AG04450 (cell line): Measurements from ENCODE around the gene NT5M. TPM values are rescaled to one million over a fixed set of nuclear protein-coding genes. Genes with fewer than 3 reads are reported as not detected.

Experiments
- CTCF ChIA-PET: fragments of 300-600, 350-600 bp; formaldehyde crosslinking; extraction: SDS; loops from one replicate; lab custom pipeline; 2022; ENCODE audit warnings: antibody characterized with exemption, inconsistent platforms; lab: Charles Lee
- POLR2A ChIA-PET: fragments of 350-600 bp; formaldehyde crosslinking; extraction: SDS; loops from one replicate; lab custom pipeline; 2021; ENCODE audit warnings: antibody characterized with exemption, inconsistent platforms; lab: Yijun Ruan, JAX
- DNase-seq: peaks from one replicate; pipeline ENCODE4 v3.0.0-alpha.2; 2011; ENCODE audit warnings: low read depth, low spot score
- H3K27ac ChIP-seq: one replicate; pipeline ENCODE4 v1.5.1; 2012; ENCODE audit warnings: low read depth, low read length, control low read depth
- H3K27me3 ChIP-seq: one replicate; pipeline ENCODE4 v1.6.0; 2012; ENCODE audit warnings: low read length; ENCODE audit not compliant: control insufficient read depth, insufficient read depth
- H3K4me3 ChIP-seq: 2 replicates; pipeline ENCODE4 v1.5.1; 2011; ENCODE audit warnings: mild to moderate bottlenecking, low read depth, low read length, control low read depth
- H3K9me3 ChIP-seq: 2 replicates; pipeline ENCODE4 v1.5.1; 2012; ENCODE audit warnings: low read length; ENCODE audit not compliant: control insufficient read depth, insufficient read depth
- polyA plus RNA-seq: library from polyadenylated mRNA; depleted of rRNA; stranded (reverse); fragments of >200 nt; gene quantifications from 2 replicates; pipeline ENCODE4 v1.2.3, GENCODE V29; 2011
- TF ChIP-seq, protein P1 (sequence below): IDR thresholded peaks from 2 replicates; pipeline ENCODE4 v1.5.1; 2011; ENCODE audit warnings: low read depth, low read length, control low read depth, inconsistent platforms

The NT5M gene
- polyA plus RNA-seq, 1 experiment: 0.36 TPM

DNA sequence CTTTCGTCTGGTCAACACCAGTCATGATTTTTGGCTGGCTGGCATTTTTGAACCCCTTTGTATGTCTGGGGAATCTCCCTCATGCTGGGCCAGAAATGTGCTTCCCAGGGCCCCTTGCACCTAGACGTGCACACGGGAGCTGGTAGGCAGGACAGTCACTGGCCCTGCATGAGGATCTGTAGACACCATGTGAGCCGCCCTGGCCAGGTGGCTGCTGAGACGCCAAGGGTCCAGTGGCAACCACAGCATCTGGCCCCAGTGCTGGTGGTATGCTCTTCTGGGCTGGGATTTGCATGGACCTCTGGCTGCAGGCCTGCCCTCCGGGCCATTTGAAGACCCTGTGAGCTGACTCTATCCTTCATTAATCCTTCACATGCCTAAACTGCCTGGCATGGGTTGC, 67.5 kb downstream of the NT5M start:
- no peak for DNase-seq
- ChIA-PET CTCF (no interaction called here), POLR2A (interaction anchor here (0.8 to 1.5 kb wide), 2 partner anchors 125 to 126 kb away, joined by 4 read pairs; partner anchors contain the start of gene RASD1)
- H3K27me3 ChIP-seq: peaks cover 10% of the 10 kb centered on the region
- H3K4me3 ChIP-seq: no peak overlapping the region
- TF ChIP-seq, protein P1, sequence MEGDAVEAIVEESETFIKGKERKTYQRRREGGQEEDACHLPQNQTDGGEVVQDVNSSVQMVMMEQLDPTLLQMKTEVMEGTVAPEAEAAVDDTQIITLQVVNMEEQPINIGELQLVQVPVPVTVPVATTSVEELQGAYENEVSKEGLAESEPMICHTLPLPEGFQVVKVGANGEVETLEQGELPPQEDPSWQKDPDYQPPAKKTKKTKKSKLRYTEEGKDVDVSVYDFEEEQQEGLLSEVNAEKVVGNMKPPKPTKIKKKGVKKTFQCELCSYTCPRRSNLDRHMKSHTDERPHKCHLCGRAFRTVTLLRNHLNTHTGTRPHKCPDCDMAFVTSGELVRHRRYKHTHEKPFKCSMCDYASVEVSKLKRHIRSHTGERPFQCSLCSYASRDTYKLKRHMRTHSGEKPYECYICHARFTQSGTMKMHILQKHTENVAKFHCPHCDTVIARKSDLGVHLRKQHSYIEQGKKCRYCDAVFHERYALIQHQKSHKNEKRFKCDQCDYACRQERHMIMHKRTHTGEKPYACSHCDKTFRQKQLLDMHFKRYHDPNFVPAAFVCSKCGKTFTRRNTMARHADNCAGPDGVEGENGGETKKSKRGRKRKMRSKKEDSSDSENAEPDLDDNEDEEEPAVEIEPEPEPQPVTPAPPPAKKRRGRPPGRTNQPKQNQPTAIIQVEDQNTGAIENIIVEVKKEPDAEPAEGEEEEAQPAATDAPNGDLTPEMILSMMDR: no peak
- no peak overlapping the region for H3K27ac ChIP-seq
- peaks cover 2% of the 10 kb centered on the region; the same call in 1 of the 2 replicates for H3K9me3 ChIP-seq

DNA sequence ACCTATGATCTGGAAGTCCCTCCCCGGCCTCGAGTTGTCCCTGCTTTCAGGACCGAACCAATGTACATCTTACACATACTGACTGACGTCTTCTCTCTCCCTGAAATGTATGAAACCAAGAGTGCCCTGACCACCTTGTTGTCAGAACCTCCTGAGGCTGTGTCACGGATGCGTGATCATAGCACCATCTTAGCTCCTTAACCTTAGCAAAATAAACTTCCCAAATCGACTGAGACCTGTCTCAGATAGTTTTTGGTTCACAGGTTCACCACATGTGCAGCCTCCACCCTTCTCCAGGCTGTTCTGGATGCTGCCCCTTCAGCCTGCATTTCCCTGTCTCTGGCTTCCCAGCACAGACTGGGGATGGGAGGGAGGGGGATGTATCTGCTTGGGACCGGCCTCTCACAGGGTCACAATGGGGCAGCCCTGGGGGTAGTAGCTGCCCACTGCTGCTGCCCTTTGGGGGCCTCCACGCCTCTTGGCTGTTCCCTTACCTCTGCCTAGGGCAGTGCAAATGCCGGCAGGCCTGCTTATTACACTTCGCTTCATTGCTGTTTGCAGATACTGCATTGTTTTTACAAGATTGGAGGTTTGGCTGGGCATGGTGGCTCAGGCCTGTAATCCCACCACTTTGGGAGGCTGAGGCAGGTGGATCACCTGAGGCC, 69.8 kb downstream of the NT5M start:
- Histone ChIP-seq H3K27ac (no peak overlapping the region), H3K9me3 (no peaks in the 10 kb centered on the region), H3K4me3 (no peak overlapping the region), H3K27me3 (peaks cover 2% of the 10 kb centered on the region)
- DNase-seq: no peak
- TF ChIP-seq, protein P1: no peak
- ChIA-PET POLR2A (interaction anchor here (0.7 kb wide), 1 partner anchor 837 kb away, joined by 3 read pairs; no protein-coding TSS in a partner anchor), CTCF (no interaction called here)

DNA sequence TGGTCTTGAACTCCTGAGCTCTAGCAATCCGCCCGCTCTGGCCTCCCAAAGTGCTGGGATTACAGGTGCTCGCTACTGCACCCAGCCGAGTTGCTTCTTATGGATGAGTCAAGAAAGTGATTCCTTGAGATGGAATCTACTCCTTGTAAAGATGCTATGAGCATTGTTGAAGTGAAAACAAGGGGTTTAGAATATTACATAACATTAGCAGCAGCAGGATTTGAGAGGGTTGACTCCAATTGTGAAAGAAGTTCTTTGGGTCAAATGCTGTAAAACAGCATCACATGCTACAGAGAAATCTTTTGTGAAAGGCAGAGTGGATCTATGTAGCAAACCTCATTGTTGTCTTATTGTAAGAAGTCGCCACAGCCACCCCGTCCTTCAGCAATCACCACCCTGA, 72.7 kb downstream of the NT5M start:
- ChIA-PET CTCF (no interaction called here), POLR2A (no interaction called here)
- peaks cover 16% of the 10 kb centered on the region for H3K27me3 ChIP-seq
- H3K27ac ChIP-seq: peak overlapping the region; percentile 47
- H3K9me3 ChIP-seq: no peaks in the 10 kb centered on the region; the same call in 1 of the 2 replicates
- TF ChIP-seq, protein P1: no peak
- peak; percentile 10 for DNase-seq
- H3K4me3 ChIP-seq: no peak overlapping the region

DNA sequence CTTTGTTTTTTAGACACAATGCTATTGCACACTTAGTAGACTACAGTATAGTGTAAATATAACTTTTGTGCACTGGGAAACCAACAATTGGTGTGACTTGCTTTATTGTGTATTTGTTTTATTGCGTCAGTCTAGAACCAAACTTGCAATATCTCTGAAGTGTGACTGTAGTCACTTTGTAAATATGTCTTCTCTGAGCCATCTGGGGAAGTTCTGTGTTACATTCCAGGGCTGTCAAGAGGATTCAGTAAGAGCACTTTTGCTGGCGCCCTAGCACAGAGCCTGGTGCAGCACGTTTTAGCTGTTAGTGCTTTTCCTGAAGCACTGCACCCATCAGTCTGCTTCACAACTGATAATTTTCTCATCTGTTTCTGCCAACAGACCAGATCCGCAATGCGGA, 73.2 kb downstream of the NT5M start:
- peak; percentile 18 for DNase-seq
- Histone ChIP-seq H3K27me3 (peaks cover 21% of the 10 kb centered on the region), H3K27ac (peak overlapping the region; percentile 47), H3K4me3 (no peak overlapping the region), H3K9me3 (no peaks in the 10 kb centered on the region; the same call in 1 of the 2 replicates)
- POLR2A ChIA-PET: interaction anchor here (1.0 kb wide), 1 partner anchor 37 kb away, joined by 3 read pairs; no protein-coding TSS in a partner anchor
- TF ChIP-seq, protein P1: no peak
- CTCF ChIA-PET: no interaction called here
